H9 (cell line): ENCODE results near the gene CHST15. TPM values are rescaled to one million over a fixed set of nuclear protein-coding genes. Genes with fewer than 3 reads are reported as not detected.

Source experiments
- DNase-seq: peaks from one replicate; pipeline ENCODE4 v3.0.0-alpha.2; 2017
- H2AFZ ChIP-seq: one replicate; pipeline ENCODE4 v1.6.1; 2013; ENCODE audit warnings: mild to moderate bottlenecking, low read length, control low read depth, moderate library complexity
- H2AK5ac ChIP-seq: 2 replicates; pipeline ENCODE4 v1.6.1; 2013; ENCODE audit warnings: low read length, control low read depth, mixed read lengths; ENCODE audit not compliant: insufficient read length
- H2BK120ac ChIP-seq: one replicate; pipeline ENCODE4 v1.6.1; 2013; ENCODE audit warnings: low read depth, mild to moderate bottlenecking, low read length, control low read depth, inconsistent platforms; ENCODE audit not compliant: poor library complexity, severe bottlenecking
- H2BK12ac ChIP-seq: 2 replicates; pipeline ENCODE4 v1.6.1; 2013; ENCODE audit warnings: low read length, control low read depth, mixed read lengths, low read depth; ENCODE audit not compliant: insufficient read length
- H2BK15ac ChIP-seq: 2 replicates; pipeline ENCODE4 v1.6.1; 2013; ENCODE audit warnings: low read depth, low read length, control low read depth
- H2BK20ac ChIP-seq: one replicate; pipeline ENCODE4 v1.6.1; 2013; ENCODE audit warnings: low read depth, mild to moderate bottlenecking, low read length, control low read depth, inconsistent platforms; ENCODE audit not compliant: poor library complexity, severe bottlenecking
- H2BK5ac ChIP-seq: 2 replicates; pipeline ENCODE4 v1.6.1; 2013; ENCODE audit warnings: low read length, control low read depth, mixed read lengths; ENCODE audit not compliant: insufficient read length
- H3K14ac ChIP-seq: 2 replicates; pipeline ENCODE4 v1.6.1; 2013; ENCODE audit warnings: low read length, control low read depth; ENCODE audit not compliant: insufficient read depth
- H3K18ac ChIP-seq: 2 replicates; pipeline ENCODE4 v1.6.1; 2013; ENCODE audit warnings: low read depth, mild to moderate bottlenecking, mixed read lengths, low read length, control low read depth; ENCODE audit not compliant: insufficient read length
- H3K23ac ChIP-seq: 2 replicates; pipeline ENCODE4 v1.6.1; 2013; ENCODE audit warnings: low read length, control low read depth, mixed read lengths, low read depth; ENCODE audit not compliant: insufficient read length
- H3K23me2 ChIP-seq: 2 replicates; pipeline ENCODE4 v1.6.1; 2013; ENCODE audit warnings: low read depth, mild to moderate bottlenecking, mixed read lengths, low read length, control low read depth; ENCODE audit not compliant: insufficient read length, poor library complexity, severe bottlenecking
- H3K27ac ChIP-seq: 2 replicates; pipeline ENCODE4 v1.5.1; 2013; ENCODE audit warnings: low read length, control low read depth, mixed read lengths, low read depth; ENCODE audit not compliant: insufficient read length
- H3K27me3 ChIP-seq: 2 replicates; pipeline ENCODE4 v1.6.1; 2013; ENCODE audit warnings: low read length, control low read depth, inconsistent platforms; ENCODE audit not compliant: insufficient read depth
- H3K4ac ChIP-seq: 2 replicates; pipeline ENCODE4 v1.6.1; 2013; ENCODE audit warnings: low read depth, mild to moderate bottlenecking, control low read depth, inconsistent platforms, low read length, moderate library complexity
- H3K4me1 ChIP-seq: 2 replicates; pipeline ENCODE4 v1.6.1; 2013; ENCODE audit warnings: low read length, control low read depth, inconsistent platforms; ENCODE audit not compliant: insufficient read depth
- H3K4me2 ChIP-seq: 2 replicates; pipeline ENCODE4 v1.6.1; 2013; ENCODE audit warnings: low read length, control low read depth, mixed read lengths; ENCODE audit not compliant: insufficient read length, insufficient read depth
- H3K56ac ChIP-seq: 2 replicates; pipeline ENCODE4 v1.6.1; 2013; ENCODE audit warnings: low read depth, mild to moderate bottlenecking, mixed read lengths, low read length, control low read depth; ENCODE audit not compliant: insufficient read length
- H3K79me1 ChIP-seq: 2 replicates; pipeline ENCODE4 v1.6.1; 2013; ENCODE audit warnings: low read depth, mild to moderate bottlenecking, moderate library complexity, low read length, control low read depth, inconsistent platforms; ENCODE audit not compliant: insufficient read depth, poor library complexity, severe bottlenecking
- H3K79me2 ChIP-seq: 2 replicates; pipeline ENCODE4 v1.6.1; 2013; ENCODE audit warnings: low read length, control low read depth, inconsistent platforms; ENCODE audit not compliant: insufficient read depth
- H3K9ac ChIP-seq: 2 replicates; pipeline ENCODE4 v1.6.1; 2013; ENCODE audit warnings: low read length, control low read depth, mixed read lengths; ENCODE audit not compliant: insufficient read length; ENCODE audit errors: extremely low read depth
- H3K9me3 ChIP-seq: one replicate; pipeline ENCODE4 v1.6.1; 2013; ENCODE audit warnings: low read depth, low read length, inconsistent platforms; ENCODE audit not compliant: control insufficient read depth
- H3T11ph ChIP-seq: one replicate; pipeline ENCODE4 v1.6.1; 2013; ENCODE audit warnings: mild to moderate bottlenecking, low read length, control low read depth, inconsistent platforms
- H4K20me1 ChIP-seq: one replicate; pipeline ENCODE4 v1.6.1; 2013; ENCODE audit not compliant: control insufficient read depth, insufficient read length, insufficient read depth
- H4K5ac ChIP-seq: 2 replicates; pipeline ENCODE4 v1.6.1; 2013; ENCODE audit warnings: low read depth, mild to moderate bottlenecking, mixed read lengths, low read length, control low read depth; ENCODE audit not compliant: insufficient read length
- H4K8ac ChIP-seq: replicated peaks from 2 replicates; pipeline ENCODE4 v1.6.1; 2013; ENCODE audit warnings: low read length, control low read depth, mixed read lengths, low read depth; ENCODE audit not compliant: insufficient read length
- H4K91ac ChIP-seq: 2 replicates; pipeline ENCODE4 v1.6.1; 2013; ENCODE audit warnings: low read depth, mild to moderate bottlenecking, moderate library complexity, mixed read lengths, low read length, control low read depth; ENCODE audit not compliant: insufficient read length
- H3K27ac Mint-ChIP-seq, 3 experiments: 2 replicates in 2 of 3; 3 replicates in 1 of 3; pipeline ENCODE4 v1.8.0; 2020 to 2021; ENCODE audit warnings: mixed read lengths in 3 of 3, mild to moderate bottlenecking in 1 of 3, moderate library complexity in 1 of 3
- H3K27me3 Mint-ChIP-seq: 2 replicates; pipeline ENCODE4 v1.8.0; 2021; ENCODE audit warnings: low read depth, mild to moderate bottlenecking, moderate library complexity, mixed read lengths
- H3K36me3 Mint-ChIP-seq, 3 experiments: 2 replicates in 2 of 3; 3 replicates in 1 of 3; pipeline ENCODE4 v1.8.0; 2020 to 2021; ENCODE audit warnings: low read depth in 3 of 3, mixed read lengths in 3 of 3; ENCODE audit not compliant: insufficient read depth in 1 of 3
- H3K4me1 Mint-ChIP-seq, 2 experiments: 2 replicates each; pipeline ENCODE4 v1.8.0; 2020; ENCODE audit warnings: mixed read lengths in 2 of 2
- H3K4me3 Mint-ChIP-seq, 2 experiments: 2 replicates in 1 of 2; 3 replicates in 1 of 2; pipeline ENCODE4 v1.8.0; 2020 to 2021; ENCODE audit warnings: mild to moderate bottlenecking in 2 of 2, mixed read lengths in 2 of 2, moderate library complexity in 1 of 2
- H3K9me3 Mint-ChIP-seq, 2 experiments: 2 replicates in 1 of 2; 3 replicates in 1 of 2; pipeline ENCODE4 v1.8.0; 2020; ENCODE audit warnings: mild to moderate bottlenecking in 2 of 2, mixed read lengths in 2 of 2, moderate library complexity in 1 of 2
- CTCF ChIP-seq: fragments of 200-600 bp; sonication (generic); conservative IDR thresholded peaks from 3 replicates; pipeline ENCODE4 v1.8.0; 2021; ENCODE audit warnings: antibody characterized with exemption, mild to moderate bottlenecking
- WGBS: extraction: QIAGEN DNeasy Blood & Tissue Kit; methylation state at CpG from one replicate; pipeline ENCODE4 v1.1.7; 2013; ENCODE audit warnings: missing lambda C conversion rate, low lambda C conversion rate, mixed read lengths; ENCODE audit not compliant: insufficient read length; ENCODE audit errors: extremely low coverage; 5-methylcytosine and 5-hydroxymethylcytosine counted together
- total RNA-seq: library from RNA; stranded (reverse); gene quantifications from 2 replicates; pipeline ENCODE4 v1.2.1, GENCODE V29; 2021

Gene CHST15
- total RNA-seq, 1 experiment from 2014 or later = 8.7 TPM

GRCh38 chr10:124010024-124010423 lies 83.4 kb downstream of the CHST15 start:
- Histone ChIP-seq H3K27me3 (no peaks in the 10 kb centered on the region), H3K9ac (no peak overlapping the region), H3K56ac (no peak overlapping the region), H3K79me2 (no peaks in the 10 kb centered on the region), H3K79me1 (no peaks in the 10 kb centered on the region), H4K5ac (no peak overlapping the region), H2BK20ac (no peak overlapping the region), H3K18ac (no peak overlapping the region), H3K27ac (no peak overlapping the region), H4K91ac (no peak overlapping the region), H2BK5ac (no peak overlapping the region), H3T11ph (no peak overlapping the region), H2BK120ac (no peak overlapping the region), H2AFZ (no peak overlapping the region), H2BK15ac (no peak overlapping the region), H3K4me2 (no peak overlapping the region), H3K23me2 (no peaks in the 10 kb centered on the region), H4K20me1 (no peaks in the 10 kb centered on the region), H2AK5ac (no peak overlapping the region), H2BK12ac (no peak overlapping the region), H3K14ac (no peak overlapping the region), H4K8ac (no peak overlapping the region), H3K4me1 (no peaks in the 10 kb centered on the region), H3K9me3 (no peaks in the 10 kb centered on the region), H3K4ac (no peak overlapping the region), H3K23ac (no peak overlapping the region)
- Mint-ChIP-seq H3K27ac (0 out of 7 replicates have a peak overlapping the region, but pooled peaks of 1 of the 3 experiments have one; percentile 15), H3K4me1 (peaks cover 16 to 27% of the 10 kb centered on the region in 2 experiments), H3K36me3 (peaks cover 30 to 39% (median 30%) of the 10 kb centered on the region in 3 experiments), H3K4me3 (no peak overlapping the region), H3K27me3 (peaks cover 2% of the 10 kb centered on the region), H3K9me3 (peaks cover 9 to 13% of the 10 kb centered on the region in 2 experiments; a peak in 4 of 5 replicates)
- TF ChIP-seq CTCF = no peak
- no CpG with 5 or more reads among the region's 20 CpGs for WGBS
- DNase-seq = no peak
